ENCODE results near the gene RASGRP2. TPM values are rescaled to one million over a fixed set of nuclear protein-coding genes. Genes with fewer than 3 reads are reported as not detected.
"Not testable (repeated sequence)": the region's sequence is repeated elsewhere in the genome, so short reads cannot be mapped to it uniquely, and the experiment has no call there.

RASGRP2 gene
- total RNA-seq, 1 donor = 126 TPM

GRCh38 chr11:64714666-64715065 lies 29.3 kb downstream of the RASGRP2 start:
- Histone ChIP-seq H3K4me3 (ENCODE audit: low read length) (no peak overlapping the region), H3K4me1 (ENCODE audit: insufficient read depth, low read length) (peaks cover 11% of the 10 kb centered on the region), H3K9me3 (ENCODE audit: low read depth, low read length) (no peaks in the 10 kb centered on the region), H3K27me3 (ENCODE audit: insufficient read depth, low read length) (peaks cover 47% of the 10 kb centered on the region)

- Histone ChIP-seq H3K9me3 (ENCODE audit: low read depth, low read length) (no peaks in the 10 kb centered on the region), H3K4me1 (ENCODE audit: insufficient read depth, low read length) (peaks cover 11% of the 10 kb centered on the region), H3K27me3 (ENCODE audit: insufficient read depth, low read length) (peaks cover 53% of the 10 kb centered on the region), H3K4me3 (ENCODE audit: low read length) (no peak overlapping the region)
Measured at GRCh38 chr11:64713781-64714363, 30.1 kb downstream of the RASGRP2 start.

- Histone ChIP-seq H3K4me1 (ENCODE audit: insufficient read depth, low read length) (peaks cover 11% of the 10 kb centered on the region), H3K9me3 (ENCODE audit: low read depth, low read length) (no peaks in the 10 kb centered on the region), H3K27me3 (ENCODE audit: insufficient read depth, low read length) (peaks cover 58% of the 10 kb centered on the region), H3K4me3 (ENCODE audit: low read length) (no peak overlapping the region)
Measured at GRCh38 chr11:64713016-64713707, 30.8 kb downstream of the RASGRP2 start.

- Histone ChIP-seq H3K4me3 (ENCODE audit: low read length) (no peak overlapping the region), H3K27me3 (ENCODE audit: insufficient read depth, low read length) (peaks cover 60% of the 10 kb centered on the region), H3K4me1 (ENCODE audit: insufficient read depth, low read length) (peaks cover 11% of the 10 kb centered on the region), H3K9me3 (ENCODE audit: low read depth, low read length) (no peaks in the 10 kb centered on the region)
Measured at GRCh38 chr11:64712430-64713015, 31.4 kb downstream of the RASGRP2 start.

- peaks cover 60% of the 10 kb centered on the region for H3K27me3 ChIP-seq (ENCODE audit: insufficient read depth, low read length)
- peaks cover 11% of the 10 kb centered on the region for H3K4me1 ChIP-seq (ENCODE audit: insufficient read depth, low read length)
- H3K4me3 ChIP-seq (ENCODE audit: low read length) = no peak overlapping the region
- H3K9me3 ChIP-seq (ENCODE audit: low read depth, low read length) = no peaks in the 10 kb centered on the region
Measured at GRCh38 chr11:64711956-64712362, 32.0 kb downstream of the RASGRP2 start.

GRCh38 chr11:64711138-64711955 lies 32.6 kb downstream of the RASGRP2 start:
- H3K27me3 ChIP-seq (ENCODE audit: insufficient read depth, low read length) = peaks cover 60% of the 10 kb centered on the region
- no peaks in the 10 kb centered on the region for H3K9me3 ChIP-seq (ENCODE audit: low read depth, low read length)
- H3K4me1 ChIP-seq (ENCODE audit: insufficient read depth, low read length) = peaks cover 11% of the 10 kb centered on the region
- no peak overlapping the region for H3K4me3 ChIP-seq (ENCODE audit: low read length)

GRCh38 chr11:64710418-64711137 lies 33.4 kb downstream of the RASGRP2 start:
- Histone ChIP-seq H3K4me1 (ENCODE audit: insufficient read depth, low read length) (peaks cover 11% of the 10 kb centered on the region), H3K27me3 (ENCODE audit: insufficient read depth, low read length) (peaks cover 58% of the 10 kb centered on the region), H3K4me3 (ENCODE audit: low read length) (no peak overlapping the region), H3K9me3 (ENCODE audit: low read depth, low read length) (no peaks in the 10 kb centered on the region)

GRCh38 chr11:64705501-64705900 lies 38.4 kb downstream of the RASGRP2 start:
- Histone ChIP-seq H3K4me1 (ENCODE audit: insufficient read depth, low read length) (no peaks in the 10 kb centered on the region), H3K9me3 (ENCODE audit: low read depth, low read length) (no peaks in the 10 kb centered on the region), H3K27me3 (ENCODE audit: insufficient read depth, low read length) (peaks cover 22% of the 10 kb centered on the region), H3K4me3 (ENCODE audit: low read length) (no peak overlapping the region)

- Histone ChIP-seq H3K27me3 (ENCODE audit: insufficient read depth, low read length) (peaks cover 3% of the 10 kb centered on the region), H3K4me3 (ENCODE audit: low read length) (no peak overlapping the region), H3K4me1 (ENCODE audit: insufficient read depth, low read length) (no peaks in the 10 kb centered on the region), H3K9me3 (ENCODE audit: low read depth, low read length) (no peaks in the 10 kb centered on the region)
Measured at GRCh38 chr11:64703048-64703447, 40.9 kb downstream of the RASGRP2 start.

- H3K4me3 ChIP-seq (ENCODE audit: low read length); H3K4me1 ChIP-seq (ENCODE audit: insufficient read depth, low read length); H3K9me3 ChIP-seq (ENCODE audit: low read depth, low read length); H3K27me3 ChIP-seq (ENCODE audit: insufficient read depth, low read length): not testable (repeated sequence)
Measured at GRCh38 chr11:64701956-64702355, 42.0 kb downstream of the RASGRP2 start.

GRCh38 chr11:64698427-64698826 lies 45.5 kb downstream of the RASGRP2 start:
- H3K4me3 ChIP-seq (ENCODE audit: low read length) = no peak overlapping the region
- no peaks in the 10 kb centered on the region for H3K9me3 ChIP-seq (ENCODE audit: low read depth, low read length)
- no peaks in the 10 kb centered on the region for H3K4me1 ChIP-seq (ENCODE audit: insufficient read depth, low read length)
- H3K27me3 ChIP-seq (ENCODE audit: insufficient read depth, low read length) = peaks cover 2% of the 10 kb centered on the region

- no peak overlapping the region for H3K4me3 ChIP-seq (ENCODE audit: low read length)
- no peaks in the 10 kb centered on the region for H3K9me3 ChIP-seq (ENCODE audit: low read depth, low read length)
- H3K27me3 ChIP-seq (ENCODE audit: insufficient read depth, low read length) = peaks cover 5% of the 10 kb centered on the region
- no peaks in the 10 kb centered on the region for H3K4me1 ChIP-seq (ENCODE audit: insufficient read depth, low read length)
Measured at GRCh38 chr11:64697663-64698375, 46.1 kb downstream of the RASGRP2 start.

GRCh38 chr11:64696045-64696444 lies 47.9 kb downstream of the RASGRP2 start:
- Histone ChIP-seq H3K4me3 (ENCODE audit: low read length) (no peak overlapping the region), H3K4me1 (ENCODE audit: insufficient read depth, low read length) (no peaks in the 10 kb centered on the region), H3K9me3 (ENCODE audit: low read depth, low read length) (no peaks in the 10 kb centered on the region), H3K27me3 (ENCODE audit: insufficient read depth, low read length) (peaks cover 5% of the 10 kb centered on the region)

GRCh38 chr11:64695548-64695947 lies 48.4 kb downstream of the RASGRP2 start:
- Histone ChIP-seq H3K27me3 (ENCODE audit: insufficient read depth, low read length) (peaks cover 5% of the 10 kb centered on the region), H3K4me3 (ENCODE audit: low read length) (no peak overlapping the region), H3K9me3 (ENCODE audit: low read depth, low read length) (no peaks in the 10 kb centered on the region), H3K4me1 (ENCODE audit: insufficient read depth, low read length) (no peaks in the 10 kb centered on the region)

All from mononuclear cell (primary cell).